Lung microvascular endothelial cell (primary cell): Measurements from ENCODE around the gene TCN1. TPM values are rescaled to one million over a fixed set of nuclear protein-coding genes. Genes with fewer than 3 reads are reported as not detected.
A peak's percentile ranks its signal among the peaks of the same experiment; 100 is the strongest.
"Not testable (repeated sequence)": the region's sequence is repeated elsewhere in the genome, so short reads cannot be mapped to it uniquely, and the experiment has no call there.

Experiments used
- DNase-seq, 2 donors: peaks; one replicate each; pipeline versions ENCODE4 v3.0.0 to v3.0.0-alpha.2; 2010; ENCODE audit warnings: low read depth in 2 of 2
- total RNA-seq: library from RNA; depleted of rRNA; stranded (reverse); fragments of >200 nt; gene quantifications from 2 replicates; pipeline ENCODE4 v1.2.1, GENCODE V29; 2014

The TCN1 gene
- total RNA-seq, 1 donor from 2014 or later: not detected

DNA sequence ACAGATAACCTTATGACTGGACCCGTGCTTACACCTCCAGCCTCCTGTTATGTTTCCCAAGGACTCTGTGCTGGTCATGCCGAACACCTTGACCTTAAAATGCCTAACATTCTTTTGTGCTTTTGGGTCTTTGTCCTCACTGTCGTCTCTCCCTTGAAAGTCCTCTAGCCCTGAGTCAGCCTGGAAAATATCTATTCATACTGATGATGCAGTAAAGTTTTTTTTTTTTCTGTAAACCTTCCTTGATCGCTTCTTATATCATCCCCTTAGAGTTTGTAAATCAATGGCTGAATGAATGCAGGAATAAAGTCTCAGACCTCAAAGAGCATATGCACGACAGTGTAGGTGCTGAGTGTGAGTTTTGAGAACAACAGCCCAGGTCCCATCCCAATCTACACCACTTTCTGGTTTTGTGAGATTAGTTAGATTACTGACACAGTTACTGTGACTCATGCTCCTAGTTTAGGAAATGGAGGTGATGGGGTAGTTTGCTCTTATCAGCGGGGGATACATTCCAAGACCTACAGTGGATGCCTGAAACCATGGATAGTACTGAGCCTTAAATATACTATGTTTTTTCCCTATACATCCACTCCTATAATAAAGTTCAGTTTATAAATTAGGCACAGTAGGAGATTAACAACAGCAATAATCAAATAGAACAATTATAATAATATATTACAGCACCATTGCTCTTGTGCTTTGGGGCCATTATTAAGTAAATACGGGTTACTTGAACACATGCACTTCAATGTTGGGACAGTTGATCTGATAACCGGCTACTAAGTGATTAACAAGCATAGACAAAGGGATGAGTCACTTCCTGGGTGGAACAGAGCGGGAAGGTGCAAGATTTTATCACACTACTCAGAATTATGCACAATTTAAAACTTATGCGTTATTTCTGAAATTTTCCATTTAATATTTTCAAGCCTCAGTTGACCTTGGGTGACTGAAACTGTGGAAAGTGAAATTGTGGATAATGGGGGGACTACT is 8.6 kb downstream of the TCN1 start:
- DNase-seq: peak; percentile 12 to 47

DNA sequence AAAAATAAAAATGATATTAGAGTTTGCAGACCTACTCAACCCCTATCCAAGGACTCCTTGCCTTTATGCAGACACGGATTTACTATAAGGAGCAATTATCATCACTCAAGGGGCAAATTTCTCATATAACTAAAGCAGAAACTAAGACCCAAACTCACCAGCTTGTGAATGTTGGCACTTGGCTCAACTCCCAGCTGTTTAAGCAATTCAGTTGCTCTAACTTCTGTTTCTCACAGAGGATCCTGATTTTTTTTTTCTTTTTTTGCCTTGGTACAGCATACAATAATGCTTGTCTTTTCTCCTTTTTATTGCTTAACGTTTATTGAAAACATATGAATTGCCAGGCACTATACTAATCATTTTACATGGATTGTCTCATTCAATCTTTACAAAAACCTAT is 11.4 kb downstream of the TCN1 start:
- DNase-seq: no peak

DNA sequence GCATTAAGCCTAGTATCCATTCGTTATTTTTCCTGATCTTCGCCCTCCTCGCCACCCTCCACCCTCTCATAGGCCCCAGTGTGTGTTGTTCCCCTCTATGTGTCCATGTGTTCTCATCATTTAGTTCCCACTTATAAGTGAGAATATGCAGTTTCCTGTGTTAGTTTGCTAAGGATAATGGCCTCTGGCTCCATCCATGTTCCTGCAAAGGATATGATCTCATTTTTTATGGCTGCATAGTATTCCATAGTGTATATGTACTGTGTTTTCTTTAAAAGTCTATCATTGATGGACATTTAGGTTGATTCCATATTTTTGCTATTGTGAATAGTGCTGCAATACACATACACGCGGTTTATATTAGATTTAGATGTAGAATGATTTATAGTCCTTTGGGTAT is 14.9 kb downstream of the TCN1 start:
- not testable (repeated sequence) for DNase-seq

GRCh38 chr11:59849551-59849950 is 16.7 kb downstream of the TCN1 start:
- not testable (repeated sequence) for DNase-seq

DNA sequence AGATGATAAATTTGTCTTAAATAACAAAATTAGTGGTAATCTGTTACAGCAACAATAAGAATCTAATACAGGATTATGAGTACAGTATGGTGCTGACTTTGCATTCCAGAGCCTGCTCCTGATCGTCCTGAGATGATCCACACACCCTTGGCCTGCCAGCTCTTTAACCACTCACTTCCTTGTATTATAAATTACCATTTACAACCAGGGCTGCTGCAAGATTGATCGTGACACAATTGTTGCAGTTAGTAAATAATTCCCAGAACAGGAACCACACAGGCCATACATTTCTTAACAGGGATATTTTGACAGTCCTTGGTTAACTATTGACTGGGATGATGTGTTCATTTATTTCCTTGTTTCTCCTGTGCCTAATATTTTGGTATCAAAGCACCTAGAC is 17.2 kb downstream of the TCN1 start:
- peak in 1 of 2 donors; percentile 18 for DNase-seq

DNA sequence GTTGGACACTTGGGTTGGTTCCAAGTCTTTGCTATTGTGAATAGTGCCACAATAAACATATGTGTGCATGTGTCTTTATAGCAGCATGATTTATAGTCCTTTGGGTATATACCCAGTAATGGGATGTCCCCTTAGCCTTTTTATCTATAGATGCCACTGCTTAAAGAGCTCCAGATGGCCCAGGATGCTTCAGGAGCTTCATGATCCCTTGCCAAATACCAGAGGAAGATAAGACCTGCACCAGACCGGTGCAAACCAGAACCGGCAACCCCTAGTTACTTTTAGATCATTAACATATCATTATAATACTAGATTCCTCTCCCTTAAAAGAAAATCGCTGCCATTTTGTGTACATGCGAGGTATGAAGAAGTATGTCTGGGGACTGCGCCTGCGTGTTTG is 17.8 kb downstream of the TCN1 start:
- not testable (repeated sequence) for DNase-seq

GRCh38 chr11:59847626-59848025 is 18.7 kb downstream of the TCN1 start:
- no peak for DNase-seq

- DNase-seq: no peak
Measured at GRCh38 chr11:59846556-59846955, 19.7 kb downstream of the TCN1 start.

DNA sequence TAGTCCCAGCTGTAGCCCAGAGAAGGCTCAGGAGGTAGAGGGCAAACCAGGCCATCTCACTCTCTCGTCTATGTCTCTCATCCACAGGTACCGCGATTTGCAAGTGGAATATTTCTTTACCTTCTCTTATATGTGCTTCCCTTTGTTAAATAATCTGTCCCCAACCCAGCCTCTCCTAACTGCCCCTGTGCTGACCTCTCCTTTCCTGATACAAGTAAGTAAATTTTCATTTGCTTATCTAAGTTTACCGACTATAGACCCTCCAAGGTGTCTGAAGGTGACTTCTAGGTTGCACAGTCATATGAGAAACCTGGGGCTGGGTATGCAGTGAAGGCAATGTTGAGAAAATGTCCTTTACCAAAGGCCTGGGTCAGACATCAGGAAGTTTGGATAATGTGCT is 20.9 kb downstream of the TCN1 start, which contains the start of gene CBLIF:
Gene CBLIF, minus strand, starts transcription at position 101 of the 400 bp plus-strand sequence. Its CDS starts 46 bp downstream, at position 55.
- no peak for DNase-seq

DNA sequence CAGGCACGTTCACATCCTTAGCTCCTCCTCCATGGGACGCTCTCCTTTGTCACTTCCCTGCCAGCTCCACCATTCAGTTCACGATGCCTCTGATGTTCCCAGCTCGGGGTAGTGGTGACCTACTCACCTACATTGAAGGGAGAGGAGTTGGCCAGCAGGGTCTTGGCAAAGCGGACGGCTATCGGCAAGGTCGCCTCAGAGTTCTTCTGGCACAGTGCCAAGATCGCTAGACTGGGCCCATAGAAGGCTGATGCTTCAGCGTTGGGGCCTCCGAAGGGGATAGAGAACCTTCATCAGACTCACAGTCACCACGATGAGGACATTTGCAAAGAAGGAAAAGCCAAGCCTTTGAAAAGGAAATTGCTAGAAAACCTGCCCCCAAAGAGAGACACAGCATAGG is 24.0 kb downstream of the TCN1 start:
- DNase-seq: no peak

- no peak for DNase-seq
Measured at GRCh38 chr11:59841514-59841913, 24.8 kb downstream of the TCN1 start.

DNA sequence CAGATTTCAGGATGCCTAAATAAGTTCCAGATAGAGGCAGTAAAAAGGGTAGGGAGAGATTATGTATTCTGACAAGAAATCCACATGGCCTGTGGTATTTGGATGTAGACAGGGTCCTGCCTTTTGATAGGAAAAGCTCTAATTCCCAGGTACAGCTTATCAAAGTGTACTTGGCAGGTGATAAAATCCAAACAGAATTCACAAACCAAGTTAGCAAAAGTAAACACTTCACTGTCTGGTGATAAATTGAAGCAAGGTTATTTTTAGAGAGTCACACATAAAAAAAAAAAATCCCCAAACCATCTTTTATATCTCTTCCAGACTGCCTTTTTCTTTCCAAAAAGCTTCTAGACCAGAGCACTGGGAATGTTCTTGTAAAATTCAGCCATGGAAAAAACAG is 26.7 kb downstream of the TCN1 start:
- no peak for DNase-seq

- no peak for DNase-seq
Measured at GRCh38 chr11:59833602-59834001, 32.7 kb downstream of the TCN1 start.

GRCh38 chr11:59829358-59829757 is 36.9 kb downstream of the TCN1 start:
- DNase-seq: no peak

- DNase-seq: peak; percentile 78 to 86
Measured at GRCh38 chr11:59822989-59823566, 43.2 kb downstream of the TCN1 start.

DNA sequence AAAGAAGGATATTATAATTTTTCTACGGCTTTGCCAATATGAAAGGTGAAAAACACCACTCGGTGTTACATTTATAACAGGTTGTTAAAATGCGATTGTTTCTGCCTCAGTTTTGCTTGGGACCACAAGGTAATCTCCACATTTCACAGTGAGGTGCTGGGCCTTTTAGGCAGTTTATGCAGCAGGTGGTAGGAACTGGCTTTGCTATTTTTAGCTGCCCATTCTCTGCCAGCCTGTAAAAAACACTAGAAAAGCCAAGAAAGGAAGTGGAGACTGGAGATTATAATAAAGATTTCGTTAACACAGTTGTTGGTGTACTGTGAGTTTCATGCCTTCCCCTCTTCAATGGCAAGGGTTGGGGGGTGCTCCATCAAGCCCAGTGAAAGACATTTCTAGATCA is 47.7 kb downstream of the TCN1 start:
- DNase-seq: no peak

DNA sequence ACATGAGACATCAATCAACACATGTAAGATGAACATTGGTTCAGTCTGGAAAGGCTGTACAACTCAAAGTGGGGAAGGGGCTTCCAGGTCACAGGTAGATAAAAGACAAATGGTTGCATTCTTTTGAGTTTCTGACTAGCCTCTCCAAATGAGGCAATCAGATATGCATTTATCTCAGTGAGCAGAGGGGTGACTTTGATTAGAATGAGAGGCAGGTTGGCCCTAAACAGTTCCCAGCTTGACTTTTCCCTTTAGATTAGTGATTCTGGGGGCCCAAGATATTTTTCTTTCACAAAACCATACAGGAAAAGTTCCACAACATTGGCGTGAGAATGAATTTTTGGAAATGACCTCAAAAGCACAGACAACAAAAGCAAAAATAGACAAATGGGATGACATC is 49.9 kb downstream of the TCN1 start:
- DNase-seq: not testable (repeated sequence)

DNA sequence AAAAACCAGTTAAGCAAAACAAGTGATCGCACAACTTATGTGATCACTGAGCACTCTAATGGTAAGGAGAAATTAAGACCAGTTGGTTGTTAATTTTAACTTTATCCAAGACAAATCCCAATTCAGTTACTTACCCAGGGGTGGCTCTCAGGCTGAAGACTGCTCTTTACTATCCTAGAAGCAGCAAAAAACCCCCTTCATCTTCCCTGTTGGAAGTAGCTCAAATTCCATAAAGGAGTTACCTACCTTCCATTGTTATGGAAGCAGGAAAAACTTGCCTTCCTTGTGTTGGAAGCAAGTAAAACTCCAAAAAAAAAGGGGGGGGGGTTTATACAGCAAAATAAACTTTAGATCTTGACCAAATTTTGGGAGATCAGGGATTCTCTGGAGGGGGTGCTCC is 50.5 kb downstream of the TCN1 start:
- no peak for DNase-seq

DNA sequence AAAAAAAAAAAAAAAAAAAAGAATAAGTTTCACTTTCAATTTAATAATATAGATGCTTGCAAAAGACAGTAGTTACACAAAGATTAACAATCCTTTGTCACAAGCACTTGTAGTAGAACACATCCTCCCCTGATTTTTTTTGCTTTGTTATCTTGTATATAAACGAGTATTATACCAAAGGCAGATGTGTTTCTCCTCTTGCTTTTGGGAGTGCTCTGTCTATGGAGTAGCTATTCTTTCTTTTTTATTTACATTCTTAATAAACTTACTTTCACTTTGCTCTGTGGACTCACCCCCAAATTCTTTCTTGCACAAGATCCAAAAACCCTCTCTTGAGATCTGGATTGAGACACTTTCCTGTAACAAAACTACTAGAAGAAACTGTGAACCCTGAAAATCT is 52.3 kb downstream of the TCN1 start:
- no peak for DNase-seq

DNA sequence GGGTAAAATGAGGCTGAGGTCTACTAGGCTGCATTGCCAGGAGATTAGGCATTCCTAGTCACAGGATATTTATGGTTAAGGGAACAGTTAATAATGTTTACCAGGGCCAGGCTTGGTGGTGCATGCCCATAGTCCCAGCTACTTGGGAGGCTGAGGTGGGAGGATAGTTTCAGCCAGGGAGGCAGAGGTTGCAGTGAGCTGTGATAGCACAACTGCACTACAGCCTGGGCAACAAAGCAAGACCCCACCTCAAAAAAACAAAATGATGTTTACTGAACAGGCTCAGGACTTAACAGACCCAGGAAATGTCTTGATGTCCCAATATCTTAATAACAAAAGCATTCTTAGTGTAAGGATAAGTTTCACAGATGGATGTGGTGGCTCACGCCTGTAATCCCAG is 52.9 kb downstream of the TCN1 start:
- DNase-seq: no peak

DNA sequence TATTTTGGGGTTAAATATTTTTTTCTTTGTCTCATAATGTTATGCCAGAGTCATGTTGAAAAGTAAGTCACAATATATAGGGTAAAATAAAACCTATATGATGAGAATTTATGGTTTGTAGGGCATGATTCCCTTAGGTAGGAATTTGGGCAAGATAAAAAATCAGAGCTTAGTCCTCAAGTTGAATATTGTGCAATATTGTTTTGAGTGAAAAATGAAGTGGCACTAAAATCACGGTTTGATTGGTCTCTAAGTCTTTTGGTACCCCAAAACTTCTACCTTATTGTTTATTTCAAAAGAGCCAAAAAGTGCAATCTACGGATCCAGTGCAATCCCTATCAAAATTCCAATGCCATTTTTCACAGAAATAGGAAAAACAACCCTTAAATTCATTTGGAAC is 54.1 kb downstream of the TCN1 start:
- DNase-seq: no peak

DNA sequence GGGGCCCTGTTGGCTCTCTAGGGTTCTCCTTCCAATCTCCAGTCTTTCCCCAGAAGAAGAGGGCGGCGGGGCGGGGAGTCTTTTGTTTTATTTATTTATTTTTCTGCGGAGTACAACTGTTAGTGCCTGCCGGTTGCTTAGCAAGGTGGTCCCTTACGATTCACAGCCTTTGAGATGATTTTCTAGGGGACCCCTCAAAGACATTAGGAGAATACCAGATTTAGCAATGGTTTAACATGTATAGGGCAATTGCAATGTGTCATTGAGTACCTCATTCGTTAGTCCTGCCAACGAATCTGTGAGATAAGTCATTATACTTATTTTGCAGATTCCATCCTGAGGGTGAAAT is 55.4 kb downstream of the TCN1 start:
- DNase-seq: no peak
